ENCODE measurements around the gene MYO15B.
"Not testable (repeated sequence)": the region's sequence is repeated elsewhere in the genome, so short reads cannot be mapped to it uniquely, and the experiment has no call there.

The MYO15B gene

DNA sequence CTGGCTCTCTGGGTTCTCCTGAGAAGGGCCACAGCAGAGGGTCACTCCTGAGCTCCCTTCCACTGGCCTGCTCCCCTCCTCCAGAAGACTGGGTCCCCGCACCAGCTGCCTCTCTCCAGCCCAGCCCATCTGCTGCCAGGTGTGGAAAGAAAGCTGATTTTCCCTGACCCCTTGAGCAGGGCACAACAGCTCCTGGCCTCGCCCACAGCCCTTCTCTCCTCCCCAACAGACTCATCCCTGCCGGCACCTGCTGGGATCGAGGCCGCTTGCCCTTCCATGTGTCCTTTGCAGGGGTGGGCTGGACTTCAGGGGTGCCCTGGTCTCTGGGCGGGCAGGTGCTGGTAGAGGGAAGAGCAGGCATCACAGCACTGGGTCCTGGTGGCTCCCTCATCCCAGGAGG lies 40.8 kb downstream of the MYO15B start:
- DNase-seq: no peak

DNA sequence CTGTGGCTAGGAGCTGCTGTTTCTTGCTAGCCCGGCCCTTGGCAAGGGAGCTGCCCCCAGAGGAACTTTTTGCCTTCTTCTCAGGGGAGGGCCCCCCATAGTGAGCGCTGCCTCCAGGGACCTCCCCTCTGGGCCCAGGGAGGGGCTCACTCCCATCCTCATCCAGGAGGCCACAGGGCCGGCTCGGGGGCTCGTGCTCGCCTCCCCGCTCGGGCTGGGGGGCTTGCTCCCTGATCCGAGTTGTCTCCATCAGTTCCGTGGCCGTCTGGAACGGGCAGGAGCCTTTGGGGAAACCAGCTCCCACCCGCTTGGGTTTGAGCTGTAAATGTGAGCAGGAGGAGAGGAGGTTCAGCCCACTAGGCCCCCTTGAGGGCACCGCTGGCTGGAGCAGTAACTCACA lies 41.6 kb downstream of the MYO15B start:
- no peak for DNase-seq

DNA sequence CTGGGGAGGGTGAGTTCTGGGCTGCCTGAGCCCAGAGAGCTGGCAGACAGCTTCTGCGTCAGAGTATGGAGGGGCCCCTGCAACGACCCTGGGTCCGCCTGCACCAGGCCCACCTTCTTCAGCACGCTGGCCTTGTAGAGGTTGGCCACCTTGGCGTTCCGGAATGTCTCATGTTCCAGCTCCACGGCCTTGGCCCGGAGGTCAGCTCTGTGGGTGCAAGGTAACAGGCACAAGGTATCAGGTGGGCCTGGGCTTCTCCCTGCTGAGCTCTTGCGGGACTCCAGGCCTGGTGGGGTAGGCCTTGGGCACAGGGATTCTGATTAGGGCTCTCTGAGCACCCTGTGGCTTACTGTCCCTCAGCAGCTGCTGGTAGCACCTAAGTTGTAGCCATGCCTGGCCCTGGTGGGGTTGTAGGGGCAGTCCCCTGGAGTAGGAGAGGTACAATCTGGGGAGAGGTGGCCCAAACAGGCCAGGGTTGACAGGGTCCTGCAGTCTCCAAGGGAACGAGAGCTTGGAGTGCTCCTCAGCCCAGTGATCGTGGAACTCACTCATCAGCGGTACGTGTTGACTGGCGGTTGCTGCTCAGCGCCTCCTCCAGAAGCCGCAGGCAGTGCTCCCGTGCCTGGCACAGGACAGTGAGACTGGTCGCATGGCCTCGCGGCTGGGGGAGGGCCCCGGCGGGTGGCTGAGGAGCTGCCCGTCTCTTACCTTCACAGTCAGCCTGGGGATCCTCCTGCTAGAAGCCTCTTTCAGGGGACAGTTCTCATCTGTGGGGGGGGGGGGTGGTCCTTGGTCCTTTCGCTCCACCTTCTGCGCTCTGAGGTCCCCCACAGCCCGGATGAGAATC lies 42.7 kb downstream of the MYO15B start:
- DNase-seq: no peak

DNA sequence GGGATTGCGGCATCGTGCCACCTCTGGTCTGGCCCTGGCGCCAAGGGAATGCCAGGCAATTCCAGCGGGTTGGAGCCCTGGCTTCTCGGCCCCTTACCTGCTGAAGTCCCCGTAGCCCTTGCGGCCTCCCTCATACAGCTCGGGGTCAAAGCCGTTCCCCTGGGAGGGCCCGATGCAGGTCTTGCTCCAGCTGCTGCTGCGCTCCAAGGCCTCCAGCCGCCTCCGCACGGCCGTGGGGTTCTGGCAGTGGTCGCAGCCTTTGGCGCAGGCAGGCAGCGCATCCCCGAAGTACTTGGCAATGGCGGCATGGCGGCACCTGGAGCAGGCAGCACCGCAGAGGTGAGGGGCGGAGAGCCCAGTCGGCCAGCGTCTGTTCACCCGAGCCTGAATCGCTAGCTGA lies 43.8 kb downstream of the MYO15B start:
- no peak for DNase-seq

DNA sequence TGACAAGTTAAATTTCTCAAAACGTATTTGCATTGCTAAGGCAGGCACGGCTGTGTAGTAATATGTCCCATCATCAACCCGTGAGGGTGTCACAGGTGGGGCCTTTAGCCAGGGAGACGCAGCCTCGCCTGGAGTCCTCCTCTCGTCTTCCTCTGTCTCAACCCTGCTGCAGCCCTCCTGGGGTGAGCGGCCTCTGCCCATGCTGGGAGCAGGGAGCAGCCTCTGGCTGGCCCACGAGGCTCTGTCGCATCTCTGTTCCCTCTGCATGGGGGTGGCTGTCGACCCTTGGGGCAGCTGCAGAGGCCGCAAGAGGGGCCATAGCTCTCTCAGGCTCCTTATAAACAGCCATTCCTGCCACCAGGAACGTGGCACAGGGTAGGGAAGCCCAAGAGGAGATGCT lies 44.8 kb downstream of the MYO15B start:
- no peak for DNase-seq

DNA sequence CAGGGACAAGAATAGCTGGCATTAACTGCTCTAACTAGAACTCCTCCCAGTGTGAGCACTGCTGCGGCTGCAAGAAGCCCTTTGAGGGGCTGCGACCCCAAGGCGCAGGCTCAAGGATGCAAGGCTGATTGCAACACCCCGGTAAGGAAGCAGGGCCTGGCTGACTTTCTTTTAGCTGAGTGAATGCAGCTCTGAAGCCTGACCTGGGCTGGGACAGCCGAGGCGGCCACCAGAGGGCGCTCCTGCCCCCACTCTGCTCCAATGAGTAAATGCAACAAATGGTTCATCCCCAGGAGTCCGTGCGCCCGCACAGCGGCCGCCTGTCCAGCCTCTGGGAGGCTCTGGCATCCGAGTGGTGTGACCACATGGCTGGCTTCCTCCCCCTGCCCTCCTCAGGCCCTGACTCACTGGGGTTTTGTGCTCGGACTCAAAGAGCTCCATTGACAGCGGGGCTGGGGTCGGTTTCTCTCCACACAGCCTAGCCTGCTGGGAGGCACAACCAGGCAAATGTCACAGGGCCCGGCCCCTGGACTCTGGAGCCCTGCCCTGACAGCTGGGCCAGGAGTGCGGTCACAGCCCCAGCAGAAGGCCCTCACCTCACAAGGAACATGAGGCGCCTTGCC lies 45.4 kb downstream of the MYO15B start, which contains the start of gene SMIM5:
SMIM5 (plus strand) TSS at position 572 of the 623 bp plus-strand sequence. CDS start 6,768 bp downstream, outside the sequence.
- DNase-seq: peak; percentile 87

DNA sequence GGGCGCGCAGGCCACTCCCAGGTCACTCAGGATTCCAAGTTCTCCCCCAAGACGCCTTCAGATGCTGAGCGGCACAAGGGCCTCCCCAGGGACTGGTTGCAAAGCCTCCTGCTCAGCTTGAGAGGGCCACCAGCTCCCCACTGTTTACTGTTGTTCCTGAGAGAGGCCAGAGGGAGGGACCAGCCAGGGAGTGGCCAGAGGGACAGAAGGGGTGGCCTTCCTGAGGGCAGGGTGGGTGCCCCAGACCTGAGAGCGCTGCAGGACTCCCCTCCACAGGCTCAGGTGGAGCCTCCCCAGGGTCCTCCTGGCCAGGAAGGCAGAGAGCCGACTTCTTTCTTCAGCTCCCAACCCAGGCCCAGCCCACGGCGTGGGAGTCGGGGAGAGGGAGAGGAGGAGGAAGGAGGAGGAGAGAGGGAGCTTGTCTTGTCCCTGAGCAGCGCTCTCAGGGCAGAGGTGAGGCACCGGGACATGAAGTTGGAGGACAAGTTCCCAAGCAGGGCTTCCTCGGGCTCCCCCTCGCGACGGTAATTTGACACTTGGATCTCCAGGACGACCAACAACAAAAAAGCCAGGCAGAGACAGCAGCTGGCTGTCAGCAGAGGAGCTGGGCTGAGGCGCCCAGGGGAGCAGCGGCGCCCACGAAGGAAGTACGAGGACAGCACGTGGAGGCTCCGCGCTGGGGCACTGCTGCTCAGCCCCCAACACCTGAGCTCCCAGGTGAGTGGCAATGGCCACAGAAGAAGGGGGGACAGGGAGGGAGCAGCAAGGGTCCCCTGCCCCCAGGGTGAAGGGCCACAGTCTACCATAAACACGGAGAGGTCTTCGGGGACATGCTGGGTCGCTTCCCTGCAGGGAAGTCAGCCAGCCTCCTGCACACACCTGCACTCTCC lies 46.1 kb downstream of the MYO15B start:
- DNase-seq: peak; percentile 92

DNA sequence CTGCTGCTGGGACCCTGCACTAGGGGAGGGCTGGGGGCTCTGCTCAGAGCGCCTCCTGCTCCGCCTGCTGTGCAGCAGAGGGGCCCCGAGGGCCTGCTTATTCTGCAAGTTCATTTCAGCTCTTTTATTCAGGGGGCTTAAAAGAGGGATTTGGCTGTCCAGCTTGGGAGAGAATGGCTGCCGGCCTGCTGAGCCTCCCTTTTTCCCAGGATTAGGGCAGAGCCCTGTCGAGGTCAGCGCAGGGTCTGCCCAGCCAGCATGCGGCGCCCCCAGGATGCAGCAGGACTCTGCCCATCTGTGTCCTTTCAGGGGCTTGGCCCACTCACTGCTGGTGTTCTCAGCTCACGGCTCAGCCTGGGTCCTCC lies 46.8 kb downstream of the MYO15B start:
- no peak for DNase-seq

DNA sequence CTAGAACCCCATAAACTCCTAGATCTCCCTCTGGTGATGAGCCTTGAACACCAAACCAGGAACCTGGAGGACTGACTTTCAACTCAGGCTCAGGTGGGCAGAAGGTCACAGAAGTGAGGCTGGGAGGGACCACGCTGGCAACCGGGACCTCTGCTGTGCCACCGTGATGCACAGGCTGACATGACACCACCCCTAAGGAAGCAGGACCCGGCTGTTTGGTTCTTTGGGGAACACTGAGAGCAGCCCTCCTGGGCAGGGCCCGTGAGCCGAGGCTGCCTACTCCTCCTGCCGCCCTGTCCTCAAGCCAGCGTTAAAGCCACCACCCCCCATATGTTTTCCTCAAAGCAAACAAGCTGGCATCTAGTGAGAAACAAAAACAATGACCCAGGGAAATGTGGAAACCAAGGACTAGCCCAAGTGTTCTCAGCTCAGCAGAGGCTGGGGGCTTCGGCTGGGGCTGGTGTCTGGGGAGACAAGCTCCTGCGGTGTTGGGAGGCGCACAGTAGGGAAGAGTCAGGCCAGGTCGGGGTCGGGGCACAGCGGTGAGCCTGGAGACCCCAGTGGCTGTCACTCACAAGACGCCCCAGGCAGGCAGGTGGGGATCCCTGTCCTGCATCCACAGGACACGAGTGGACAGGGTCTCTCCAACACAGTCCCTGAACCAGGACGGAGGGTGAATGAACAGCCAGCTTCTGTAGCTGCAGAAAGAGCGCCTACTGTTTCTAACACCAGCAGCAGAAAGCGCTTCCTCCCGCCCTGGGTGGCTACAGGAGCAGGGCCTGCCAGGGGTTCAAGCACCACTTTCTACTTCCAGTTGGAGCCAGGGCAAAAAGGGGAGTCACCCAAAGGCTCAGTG lies 47.4 kb downstream of the MYO15B start:
- DNase-seq: no peak

DNA sequence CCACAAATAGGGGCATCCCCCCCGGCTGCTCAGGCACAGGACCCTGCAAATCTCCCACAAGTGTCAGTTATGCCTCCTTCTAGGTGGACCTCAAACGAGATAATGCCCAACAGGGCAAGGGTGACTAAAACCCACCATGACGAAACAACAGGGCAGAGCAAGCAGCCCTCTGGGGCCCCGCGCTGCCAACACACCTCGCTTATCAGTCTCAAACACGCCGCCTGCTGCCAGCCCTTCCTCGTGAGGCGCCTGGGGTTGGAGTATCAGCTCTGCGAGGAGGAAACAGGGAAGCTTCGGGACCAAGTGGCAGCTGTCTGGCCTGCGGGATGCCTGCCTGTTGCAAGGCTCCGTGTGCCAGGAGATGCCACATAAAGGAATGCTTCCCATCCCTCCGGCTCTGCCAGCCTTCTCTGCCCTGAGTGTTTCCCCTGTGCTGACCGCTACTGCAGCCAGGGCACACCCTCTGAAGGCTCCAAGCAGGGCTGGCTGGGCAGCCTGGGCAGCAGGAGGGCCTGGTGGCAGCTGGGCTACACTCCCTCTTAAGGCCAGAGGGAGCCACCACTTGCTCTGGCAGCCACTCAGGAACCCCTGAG lies 48.1 kb downstream of the MYO15B start:
- DNase-seq: no peak

DNA sequence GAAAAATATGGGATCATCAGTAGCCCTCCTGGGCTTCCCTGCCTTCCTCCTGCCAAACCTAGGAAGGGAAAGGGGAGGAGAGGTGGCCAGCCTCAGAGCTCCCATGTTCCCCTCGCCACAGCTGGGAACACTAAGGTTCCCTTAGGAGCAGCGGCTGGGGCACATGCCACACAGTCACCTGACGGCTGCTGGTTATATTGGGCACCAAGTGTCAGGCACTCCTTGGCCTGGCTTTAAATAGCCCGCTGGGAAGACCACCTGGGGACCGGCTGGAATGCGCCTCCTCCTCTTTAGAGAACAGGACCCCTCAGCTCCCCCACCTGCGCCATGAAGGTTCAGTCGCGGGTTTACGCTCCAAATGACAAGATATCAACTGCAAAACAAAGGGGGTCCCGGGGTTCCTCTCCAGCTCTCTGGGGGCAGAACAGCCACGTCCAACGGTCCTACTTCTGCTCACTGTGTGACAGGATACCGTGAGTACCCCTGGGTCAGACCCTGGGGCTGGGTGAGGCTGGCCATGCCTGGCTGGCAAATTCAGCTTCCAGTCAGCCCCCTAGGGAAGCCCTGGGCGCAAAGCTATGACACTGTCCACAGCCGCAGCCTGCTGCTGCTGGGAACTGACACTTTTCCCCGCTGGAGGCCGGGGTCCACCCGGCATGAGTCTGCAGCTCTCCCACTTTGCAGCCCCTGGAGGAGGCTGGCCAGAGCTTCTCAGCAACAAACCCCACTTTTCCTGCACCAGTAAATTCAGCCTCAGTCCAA lies 49.0 kb downstream of the MYO15B start:
- no peak for DNase-seq

DNA sequence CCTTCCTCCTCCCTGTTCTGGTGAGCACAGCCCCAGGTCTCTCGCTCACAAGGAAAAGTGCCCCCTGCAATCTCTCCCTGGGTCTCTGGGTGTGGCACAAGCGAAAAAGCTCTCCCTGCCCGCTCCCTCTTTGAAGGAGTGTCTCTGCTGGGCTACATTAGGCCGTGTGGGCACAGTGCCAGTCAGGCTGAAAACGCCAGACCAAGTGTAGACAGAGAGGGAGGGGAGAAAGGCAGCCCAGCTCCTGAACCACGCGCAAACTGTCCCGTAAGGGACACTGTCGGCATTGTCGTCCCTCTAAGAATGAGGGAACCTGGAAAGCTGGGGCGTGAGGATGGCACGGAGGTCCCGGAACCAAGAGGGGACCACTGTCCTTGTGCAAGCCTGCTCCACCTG lies 49.5 kb downstream of the MYO15B start:
- no peak for DNase-seq

DNA sequence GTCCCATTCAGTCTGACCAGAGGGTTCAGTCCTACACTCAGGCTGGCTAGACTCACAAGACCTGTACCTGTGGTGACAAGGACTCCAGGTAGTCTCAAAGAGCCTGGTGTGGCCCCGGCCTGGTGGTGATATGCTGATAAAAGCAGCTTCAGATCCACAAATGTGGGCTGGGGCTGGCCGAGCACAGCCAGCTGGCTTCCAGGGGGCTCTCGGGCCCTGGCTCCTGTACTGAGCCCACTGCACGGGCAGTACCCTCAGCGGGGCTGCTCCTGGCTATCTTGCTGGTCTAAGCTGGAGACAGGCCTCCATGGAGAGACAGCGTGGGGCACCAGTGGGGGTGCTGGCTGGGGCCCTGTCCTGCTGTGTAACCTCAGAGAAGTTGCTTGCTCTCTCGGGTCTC lies 50.0 kb downstream of the MYO15B start:
- no peak for DNase-seq

DNA sequence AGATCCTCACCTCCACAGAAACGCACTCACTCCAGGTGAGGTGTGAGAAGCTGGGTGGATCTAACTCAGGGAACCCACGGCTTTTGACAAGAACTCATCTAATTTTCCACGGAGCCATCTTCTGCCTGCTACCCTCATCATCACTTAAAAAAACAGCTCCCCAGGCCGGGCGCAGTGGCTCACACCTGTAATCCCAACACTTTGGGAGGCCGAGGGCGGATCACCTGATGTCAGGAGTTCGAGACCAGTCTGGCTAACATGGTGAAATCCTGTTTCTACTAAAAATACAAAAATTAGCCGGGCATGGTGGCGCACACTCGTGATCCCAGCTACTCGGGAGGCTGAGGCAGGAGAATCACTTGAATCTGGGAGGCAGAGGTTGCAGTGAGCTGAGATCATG lies 50.4 kb downstream of the MYO15B start:
- not testable (repeated sequence) for DNase-seq

DNA sequence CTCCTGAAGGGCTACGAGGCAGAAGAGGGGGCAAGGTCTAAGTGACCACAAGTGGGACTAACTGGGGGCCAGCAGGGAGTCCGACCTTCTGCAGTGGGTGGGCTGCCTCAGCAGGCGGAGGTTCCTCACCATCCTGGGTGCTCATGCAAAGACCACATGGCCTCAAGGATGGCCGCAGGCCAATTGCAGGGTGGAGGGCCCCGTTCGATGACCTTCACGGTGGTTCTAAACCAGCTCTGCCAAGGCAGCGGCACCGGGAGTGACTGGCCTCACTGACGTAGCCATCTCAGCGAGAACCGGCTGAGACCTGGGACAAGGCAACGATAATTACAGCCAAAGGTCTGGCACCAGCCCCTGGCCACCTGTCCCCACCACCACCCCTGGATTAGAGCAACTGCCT lies 51.3 kb downstream of the MYO15B start:
- DNase-seq: no peak

DNA sequence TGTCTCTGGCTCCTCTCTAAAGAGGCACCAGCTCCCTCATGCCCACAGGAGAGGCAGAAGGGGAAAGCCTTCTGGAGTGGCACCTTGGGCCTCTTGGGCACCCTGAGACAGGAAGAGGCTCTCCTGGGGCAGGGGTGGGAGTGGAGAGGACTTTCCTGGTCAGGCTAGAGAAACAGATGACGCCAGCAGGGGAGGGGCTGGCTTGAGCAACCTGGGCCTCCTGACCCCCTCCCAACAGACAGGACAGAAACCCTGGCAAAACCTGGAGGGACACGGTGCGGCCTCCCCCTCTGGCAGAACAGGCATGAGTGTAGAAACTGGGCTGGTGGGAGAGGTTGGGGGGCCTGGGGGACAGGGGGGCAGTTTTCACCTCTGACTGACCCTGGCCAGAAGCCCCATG lies 51.7 kb downstream of the MYO15B start:
- DNase-seq: no peak

DNA sequence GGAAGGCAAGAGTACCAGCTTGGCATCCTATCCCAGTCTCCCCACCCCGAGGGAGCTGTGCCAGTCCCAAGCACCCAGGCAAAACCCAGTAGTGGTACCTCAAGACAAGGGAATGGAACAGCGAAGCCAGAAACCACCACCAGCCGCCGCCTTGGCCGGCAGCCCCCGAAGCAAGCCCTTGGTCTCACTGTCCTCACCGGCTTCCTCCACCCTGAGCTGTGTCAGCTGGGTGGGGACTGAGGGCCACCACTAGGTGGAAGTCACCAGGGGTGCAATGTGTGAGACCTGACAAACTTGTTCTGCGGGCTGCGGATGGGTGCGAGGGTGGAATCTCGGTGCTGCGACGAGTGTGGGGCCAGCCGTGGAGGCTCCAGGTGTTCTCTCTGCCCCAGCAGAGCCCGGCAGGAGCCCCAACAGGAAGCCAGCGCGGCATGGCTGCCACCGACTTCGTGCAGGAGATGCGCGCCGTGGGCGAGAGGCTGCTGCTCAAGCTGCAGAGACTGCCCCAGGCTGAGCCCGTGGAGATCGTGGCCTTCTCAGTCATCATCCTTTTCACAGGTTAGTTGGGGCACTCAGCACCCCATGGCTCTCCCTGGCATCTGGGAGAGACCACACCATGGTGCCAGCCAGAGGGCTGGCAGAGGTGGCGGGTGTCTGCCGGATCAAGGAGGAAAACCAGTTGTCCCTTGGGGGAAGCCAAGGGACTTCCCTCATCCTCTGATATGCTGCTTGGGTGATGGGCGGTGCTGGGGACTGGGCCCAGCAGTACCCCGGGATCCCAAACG lies 52.4 kb downstream of the MYO15B start:
- DNase-seq: no peak

DNA sequence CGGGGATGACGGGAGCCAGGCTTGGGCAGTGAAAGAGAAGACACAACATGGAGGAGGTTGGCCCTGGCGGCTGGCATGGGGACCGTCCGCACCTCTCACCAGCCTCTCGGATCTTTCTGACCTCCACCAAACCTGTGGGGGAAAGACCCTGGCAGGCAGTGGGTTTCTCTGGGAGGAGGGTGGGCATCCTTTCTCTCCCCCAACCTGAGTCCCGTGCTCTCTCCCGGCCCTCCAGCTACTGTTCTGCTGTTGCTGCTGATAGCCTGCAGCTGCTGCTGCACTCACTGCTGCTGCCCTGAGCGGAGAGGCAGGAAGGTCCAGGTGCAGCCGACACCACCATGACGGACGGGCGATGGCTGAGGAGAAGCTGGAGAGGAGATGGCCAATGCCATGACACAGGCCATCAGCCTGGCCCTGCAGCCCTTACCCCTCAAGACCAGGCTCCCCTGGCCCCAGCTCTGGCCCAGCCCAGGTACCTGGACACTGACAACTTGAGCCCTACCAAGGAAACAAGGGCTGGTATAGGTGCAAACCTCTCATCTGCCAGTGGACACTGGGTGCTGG lies 53.0 kb downstream of the MYO15B start:
- DNase-seq: no peak

DNA sequence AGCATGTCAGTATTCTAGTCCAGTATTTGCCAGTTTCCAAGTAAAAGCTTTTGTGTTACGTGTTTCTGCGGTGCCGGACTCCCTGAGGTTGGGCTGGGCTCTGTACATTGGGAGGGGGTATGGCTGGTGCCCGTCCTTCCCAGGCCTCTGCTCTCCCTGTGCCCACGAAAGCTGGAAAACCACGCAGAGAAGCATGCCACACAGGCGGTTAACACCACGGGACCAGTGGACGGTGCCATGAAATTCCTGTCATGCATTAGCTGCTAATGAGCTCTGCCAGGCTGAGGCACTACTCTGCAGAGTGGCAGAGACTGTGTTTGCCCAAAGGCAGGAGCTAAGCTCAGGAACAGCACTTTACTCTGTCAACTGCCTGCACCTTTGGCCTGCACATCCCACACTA lies 53.7 kb downstream of the MYO15B start:
- no peak for DNase-seq

DNA sequence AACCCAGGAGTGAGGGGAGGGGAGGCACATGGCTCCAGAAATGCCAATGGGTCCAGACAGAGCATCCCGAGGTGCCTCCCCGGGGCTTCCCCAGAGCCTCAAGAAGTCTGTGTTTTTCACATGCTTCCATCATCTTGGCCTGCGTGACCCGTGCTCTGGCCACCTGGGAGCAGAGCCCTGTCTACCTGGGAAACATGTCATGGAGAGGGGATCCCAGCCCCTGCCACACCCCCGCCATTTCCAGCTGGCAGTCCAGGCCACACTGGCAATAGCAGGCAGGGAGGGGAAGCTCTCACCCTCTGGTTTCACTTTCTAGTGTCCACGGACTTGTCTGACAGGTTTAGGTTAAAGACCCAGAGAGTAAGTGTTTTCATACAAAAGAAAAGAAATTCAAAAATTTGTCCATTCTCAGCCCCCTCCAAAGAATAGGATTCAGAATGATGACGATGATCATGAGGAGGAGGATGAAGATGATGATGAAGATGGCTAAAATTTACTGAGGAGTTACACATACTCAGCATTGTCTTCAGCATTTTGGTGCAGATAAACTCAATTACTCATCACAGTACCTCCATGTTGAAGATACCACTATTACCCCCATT lies 54.7 kb downstream of the MYO15B start:
- no peak for DNase-seq
